Ovary (tissue), 3 donors: ENCODE data around the gene COL8A1.

Experiments
- CTCF ChIP-seq, 3 donors: fragments of 450-650 bp in 2 of 3; fragments of 200-600 bp in 1 of 3; IDR thresholded peaks; one replicate each; pipeline versions ENCODE4 v1.5.1 to v1.8.0; 2016 to 2022; ENCODE audit warnings: antibody characterized with exemption in 3 of 3, mild to moderate bottlenecking in 1 of 3
- POLR2A ChIP-seq: fragments of 450-650 bp; IDR thresholded peaks from one replicate; pipeline ENCODE4 v1.6.1; 2017; ENCODE audit warnings: antibody characterized with exemption, mild to moderate bottlenecking, moderate library complexity
- donor health status: DM: no; HTN: no; CAD: no.

DNA sequence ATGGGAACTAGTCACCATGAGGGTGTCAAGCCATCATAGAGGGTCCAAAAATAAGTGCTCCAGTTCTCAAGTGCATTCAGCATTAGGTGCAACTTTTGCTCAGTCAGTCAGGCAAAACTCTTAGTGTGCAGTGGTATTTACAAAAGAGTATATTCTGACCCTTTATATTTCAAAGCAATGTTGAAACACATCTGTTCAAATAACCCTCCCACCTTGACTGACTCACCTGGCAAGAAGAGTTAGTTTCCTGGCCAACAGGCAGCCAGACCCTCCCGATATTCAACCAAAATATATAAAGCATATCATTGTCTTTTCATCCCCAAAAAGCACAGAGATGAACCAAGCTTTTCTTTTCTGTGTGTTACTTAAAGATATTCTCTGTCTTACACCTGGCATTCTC is 7.6 kb upstream of the COL8A1 start:
- no peak for TF ChIP-seq CTCF (IDR thresholded peaks at IDR 0.05)
- TF ChIP-seq POLR2A = no peak
